ENCODE measurements around the gene GTF3C1.
"Not testable (repeated sequence)": the region's sequence is repeated elsewhere in the genome, so short reads cannot be mapped to it uniquely, and the experiment has no call there.

Gene GTF3C1

DNA sequence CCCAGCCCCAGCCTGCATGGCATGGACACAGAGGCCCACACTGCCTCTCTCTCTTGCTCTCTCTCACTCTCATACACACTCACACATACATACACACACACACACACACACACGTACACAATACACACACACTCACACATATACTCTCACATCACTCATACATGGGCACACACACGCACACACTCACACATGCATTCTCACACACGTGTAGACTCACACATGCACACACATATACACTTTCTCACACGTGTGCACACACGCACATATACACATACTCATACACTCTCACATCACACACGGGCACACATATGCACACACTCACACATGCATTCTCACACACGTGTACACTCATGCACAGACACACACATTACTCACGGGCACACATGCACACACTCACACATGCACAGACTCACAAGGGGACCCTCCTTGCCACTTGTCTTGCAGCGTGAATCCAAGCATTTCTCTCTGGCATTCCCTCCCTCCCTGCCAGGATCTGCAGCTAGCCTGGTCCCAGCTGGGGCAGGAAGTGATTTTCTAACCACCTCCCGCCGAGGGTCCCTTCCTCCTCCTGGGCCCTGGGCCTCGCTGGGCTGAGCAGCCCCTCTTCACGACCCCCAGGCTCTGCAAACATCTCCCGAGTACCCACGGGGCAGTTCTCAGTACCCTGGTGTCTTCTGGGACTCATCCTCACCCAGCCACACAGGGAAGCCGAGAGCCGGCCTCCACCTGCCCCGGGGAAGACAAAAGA, 110.3 kb downstream of the GTF3C1 start:
- DNase-seq (ENCODE audit: low read depth), result no peak

GRCh38 chr16:27437946-27438345, 111.8 kb downstream of the GTF3C1 start:
- DNase-seq (ENCODE audit: low read depth), result no peak

- no peak for DNase-seq (ENCODE audit: low read depth)
These were observed 112.6 kb downstream of the GTF3C1 start for GRCh38 chr16:27436921-27437650.

- DNase-seq (ENCODE audit: low read depth), result no peak
These were observed 113.6 kb downstream of the GTF3C1 start for GRCh38 chr16:27436065-27436464.

GRCh38 chr16:27435146-27435545, 114.6 kb downstream of the GTF3C1 start:
- not testable (repeated sequence) for DNase-seq (ENCODE audit: low read depth)

- no peak for DNase-seq (ENCODE audit: low read depth)
These were observed 115.3 kb downstream of the GTF3C1 start for GRCh38 chr16:27434141-27435051.

GRCh38 chr16:27433636-27434035, 116.1 kb downstream of the GTF3C1 start:
- DNase-seq (ENCODE audit: low read depth), result no peak

DNA sequence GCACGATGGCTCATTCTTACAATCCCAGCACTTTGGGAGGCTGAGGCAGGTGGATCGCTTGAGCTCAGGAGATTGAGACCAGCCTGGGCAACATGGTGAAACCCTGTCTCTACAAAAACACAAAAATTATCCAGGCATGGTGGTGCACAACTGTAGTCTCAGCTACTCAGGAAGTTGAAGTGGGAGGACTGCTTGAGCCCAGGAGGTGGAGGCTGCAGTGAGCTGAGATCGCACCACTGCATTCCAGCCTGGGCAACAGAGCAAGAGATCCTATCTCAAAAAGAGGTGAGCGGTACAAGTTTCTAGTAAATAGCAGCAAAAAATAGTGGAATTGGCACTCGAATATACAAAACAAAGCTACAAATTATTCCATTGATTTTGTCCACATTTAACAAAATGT, 116.5 kb downstream of the GTF3C1 start:
- not testable (repeated sequence) for DNase-seq (ENCODE audit: low read depth)

- no peak for DNase-seq (ENCODE audit: low read depth)
These were observed 117.2 kb downstream of the GTF3C1 start for GRCh38 chr16:27432558-27432957.

DNA sequence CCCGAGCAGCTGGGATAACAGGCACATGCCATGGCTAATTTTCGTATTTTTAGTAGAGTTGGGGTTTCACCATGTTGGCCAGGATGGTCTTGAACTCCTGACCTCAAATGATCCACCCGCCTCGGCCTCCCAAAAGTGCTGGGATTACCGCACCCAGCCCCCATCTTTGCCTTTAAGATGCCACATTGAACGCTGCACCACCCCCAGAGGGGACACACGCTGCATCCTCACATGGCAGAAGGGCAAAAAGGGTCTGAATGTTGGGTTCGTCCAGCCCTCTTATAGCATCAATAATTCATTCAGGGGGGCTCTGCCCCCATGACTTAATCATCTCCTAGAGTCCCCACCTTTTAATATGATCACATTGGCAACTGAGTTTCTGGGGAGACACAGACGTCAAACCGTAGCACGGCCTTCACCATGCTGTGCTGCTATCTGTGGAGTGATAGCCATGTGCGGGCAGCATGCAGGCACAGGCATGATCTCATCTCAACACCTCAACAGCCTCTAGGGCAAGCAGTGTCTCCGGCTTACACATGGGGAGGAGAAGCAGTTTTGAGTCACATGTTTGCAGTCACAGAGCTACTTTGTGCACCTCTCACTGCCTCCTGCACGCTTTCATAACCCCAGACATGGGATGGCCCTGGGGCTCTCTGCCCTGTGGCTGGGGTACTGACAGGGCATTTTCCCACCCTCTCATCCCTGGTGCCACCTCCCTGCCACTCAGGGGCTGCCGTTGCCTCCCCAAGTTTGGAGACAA, 117.8 kb downstream of the GTF3C1 start:
- no peak for DNase-seq (ENCODE audit: low read depth)

DNA sequence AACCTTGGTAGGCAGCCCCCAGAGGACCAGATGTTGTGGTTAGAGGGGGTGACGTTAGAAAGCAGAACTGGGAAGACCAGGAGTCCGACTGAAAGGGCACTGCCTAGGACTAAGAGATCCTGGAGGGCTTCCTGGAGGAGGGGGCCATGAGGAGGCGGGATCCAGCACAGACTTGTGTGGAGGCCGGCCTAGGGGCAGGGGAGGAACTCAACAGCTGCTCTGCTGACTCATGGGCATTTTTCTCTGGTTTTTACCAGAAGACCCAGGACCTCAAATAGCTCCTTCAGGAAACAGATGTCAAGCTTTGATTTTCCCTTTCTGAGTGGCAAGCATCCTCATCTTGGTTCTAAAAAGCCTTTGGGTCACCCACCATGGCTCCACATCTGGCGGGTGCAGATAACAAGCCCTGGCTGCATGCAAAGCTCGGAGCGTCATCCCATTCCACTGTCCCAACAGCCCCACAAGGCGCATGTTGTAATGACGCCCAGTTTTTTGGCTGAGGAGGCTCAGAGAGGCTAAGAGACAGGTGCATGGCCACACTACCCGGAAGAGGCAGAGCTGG, 118.7 kb downstream of the GTF3C1 start:
- no peak for DNase-seq (ENCODE audit: low read depth)

GRCh38 chr16:27430512-27430911, 119.2 kb downstream of the GTF3C1 start:
- no peak for DNase-seq (ENCODE audit: low read depth)

DNA sequence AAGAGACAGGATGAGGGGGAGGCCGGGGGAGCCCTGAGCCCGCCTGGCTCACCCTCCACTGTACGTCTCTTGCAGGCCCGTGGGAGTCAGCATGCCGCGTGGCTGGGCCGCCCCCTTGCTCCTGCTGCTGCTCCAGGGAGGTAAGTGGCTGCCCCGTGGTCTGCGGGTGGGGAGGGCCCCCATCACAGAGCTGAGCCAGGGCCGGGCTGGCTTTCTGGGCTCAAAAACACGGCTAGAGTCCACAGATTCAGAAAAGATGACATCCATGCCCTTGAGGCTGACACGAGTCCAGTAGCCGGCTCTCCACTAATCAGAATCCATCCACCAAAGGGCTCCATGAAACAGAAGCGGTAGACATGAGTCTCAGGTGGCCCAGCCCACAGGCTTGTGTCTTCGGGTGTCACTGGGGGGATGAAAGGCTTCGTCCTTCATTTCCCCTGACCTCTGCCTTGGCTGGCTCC, 119.7 kb downstream of the GTF3C1 start:
- DNase-seq (ENCODE audit: low read depth), result no peak

DNA sequence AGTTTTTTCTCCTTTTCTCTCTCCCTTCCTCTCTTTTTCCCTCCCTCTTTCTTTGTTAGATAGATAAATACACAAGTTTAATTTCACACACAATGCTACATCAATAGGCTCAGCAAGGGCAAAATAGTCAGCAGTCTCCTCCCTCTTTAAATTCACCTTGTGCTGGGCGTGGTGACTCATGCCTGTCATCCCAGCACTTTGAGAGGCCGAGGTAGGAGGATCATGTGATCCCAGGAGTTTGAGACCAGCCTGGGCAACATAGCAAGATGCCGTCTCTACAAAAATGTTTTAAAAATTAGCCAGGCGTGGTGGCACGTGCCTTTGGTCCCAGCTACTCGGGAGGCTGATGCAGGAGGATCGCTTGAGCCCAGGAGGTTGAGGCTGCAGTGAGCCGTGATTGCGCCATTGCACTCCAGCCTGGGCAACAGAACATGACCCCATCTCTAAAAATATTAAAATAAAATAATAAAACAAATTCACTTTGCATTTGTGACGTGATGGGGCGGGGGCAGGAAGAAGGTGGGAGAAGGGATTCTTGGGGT, 120.3 kb downstream of the GTF3C1 start:
- DNase-seq (ENCODE audit: low read depth), result no peak

GRCh38 chr16:27428026-27428785, 121.5 kb downstream of the GTF3C1 start:
- no peak for DNase-seq (ENCODE audit: low read depth)

DNA sequence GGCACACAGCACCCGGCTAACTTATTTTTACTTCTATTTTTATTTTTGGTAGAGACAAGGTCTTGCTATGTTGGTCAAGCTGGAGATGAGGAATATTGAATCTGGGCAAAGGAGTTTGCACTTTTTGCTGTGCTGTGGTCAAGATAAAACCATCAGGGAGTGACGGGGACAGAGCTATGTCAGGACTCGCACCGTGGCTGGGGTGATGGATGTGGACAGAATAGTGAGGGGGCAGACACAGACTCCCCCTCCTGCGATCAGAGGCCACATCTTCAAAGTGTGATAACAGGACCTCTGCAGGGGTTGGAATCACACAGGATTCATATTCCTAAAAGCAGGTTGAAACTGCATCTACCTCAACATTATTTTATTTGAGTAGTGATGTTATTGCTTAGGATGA, 122.2 kb downstream of the GTF3C1 start:
- no peak for DNase-seq (ENCODE audit: low read depth)

- DNase-seq (ENCODE audit: low read depth), result peak; percentile 89
These were observed 123.0 kb downstream of the GTF3C1 start for GRCh38 chr16:27426423-27427408.

- DNase-seq (ENCODE audit: low read depth), result no peak
These were observed 123.8 kb downstream of the GTF3C1 start for GRCh38 chr16:27425961-27426360.
